Thoracic aorta (tissue), 2 donors: ENCODE measurements around the gene PKDCC. TPM values are rescaled to one million over a fixed set of nuclear protein-coding genes. Genes with fewer than 3 reads are reported as not detected.

Experiments used
- ATAC-seq: fragments of 150-250 bp; one replicate; pipeline ENCODE4 v1.8.0; 2017; ENCODE audit warnings: low read depth; ENCODE audit not compliant: insufficient number of reproducible peaks, low FRiP score
- DNase-seq: peaks from one replicate; pipeline ENCODE4 v3.0.0-alpha.2; 2020; ENCODE audit warnings: low spot score
- H3K27ac ChIP-seq, 2 donors: fragments of 200-600 bp; sonication (generic); 1 replicate in 1 of 2; 2 replicates in 1 of 2; pipeline ENCODE4 v1.5.1; 2016; ENCODE audit warnings: mild to moderate bottlenecking in 2 of 2, moderate library complexity in 2 of 2
- H3K27me3 ChIP-seq: fragments of 200-600 bp; sonication (generic); replicated peaks from 2 replicates; pipeline ENCODE4 v1.6.0; 2016; ENCODE audit warnings: mild to moderate bottlenecking; ENCODE audit not compliant: insufficient read depth
- H3K36me3 ChIP-seq: fragments of 200-600 bp; sonication (generic); one replicate; pipeline ENCODE4 v1.5.1; 2016
- H3K4me1 ChIP-seq, 2 donors: fragments of 200-600 bp; sonication (generic); 1 replicate in 1 of 2; 2 replicates in 1 of 2; pipeline versions ENCODE4 v1.5.1 to v1.6.0; 2016; ENCODE audit warnings: low read depth in 2 of 2, mild to moderate bottlenecking in 1 of 2; ENCODE audit not compliant: control insufficient read depth in 1 of 2
- H3K4me3 ChIP-seq: fragments of 200-600 bp; sonication (generic); 2 replicates; pipeline ENCODE4 v1.5.1; 2016; ENCODE audit warnings: mild to moderate bottlenecking
- H3K9me3 ChIP-seq: fragments of 200-600 bp; sonication (generic); 2 replicates; pipeline ENCODE4 v1.5.1; 2016
- CTCF ChIP-seq: fragments of 200-600 bp; sonication (generic); IDR thresholded peaks from one replicate; pipeline ENCODE4 v1.5.1; 2019; ENCODE audit warnings: antibody characterized with exemption
- total RNA-seq, 2 donors: library from RNA; depleted of rRNA; stranded (reverse); fragments of >200 nt; gene quantifications; one replicate each; pipeline versions ENCODE4 v1.1.0 to v1.2.3, GENCODE V29; 2016

PKDCC gene
- total RNA-seq, 2 donors from 2014 or later, result 75.8 to 225 TPM

- peak overlapping the region; percentile 96 to 98 for H3K27ac ChIP-seq
- ATAC-seq, result no peak
- no peaks in the 10 kb centered on the region for H3K9me3 ChIP-seq
- H3K36me3 ChIP-seq, result peaks cover 40% of the 10 kb centered on the region
- H3K4me3 ChIP-seq, result no peak overlapping the region
- H3K27me3 ChIP-seq, result no peaks in the 10 kb centered on the region
- no peak for TF ChIP-seq CTCF
- peaks cover 40 to 83% of the 10 kb centered on the region in 2 donors for H3K4me1 ChIP-seq
- no peak for DNase-seq
These were observed 10.2 kb downstream of the PKDCC start for GRCh38 chr2:42057902-42058450.

- H3K4me1 ChIP-seq, result peaks cover 38 to 85% of the 10 kb centered on the region in 2 donors
These were observed 11.6 kb downstream of the PKDCC start for GRCh38 chr2:42059261-42059898.

GRCh38 chr2:42060028-42060427 is 12.2 kb downstream of the PKDCC start:
- peak overlapping the region; percentile 86 to 91 for H3K27ac ChIP-seq
- TF ChIP-seq CTCF, result no peak
- DNase-seq (no peak), ATAC-seq (no peak)
- H3K27me3 ChIP-seq, result no peaks in the 10 kb centered on the region
- H3K4me3 ChIP-seq, result no peak overlapping the region
- peaks cover 39% of the 10 kb centered on the region for H3K36me3 ChIP-seq
- H3K4me1 ChIP-seq, result peaks cover 35 to 83% of the 10 kb centered on the region in 2 donors
- H3K9me3 ChIP-seq, result no peaks in the 10 kb centered on the region

More at GRCh38 chr2:42059261-42059898, 11.6 kb downstream of the PKDCC start:
- H3K27ac ChIP-seq, result peak overlapping the region; percentile 86 to 91
- peaks cover 40% of the 10 kb centered on the region for H3K36me3 ChIP-seq
- ATAC-seq, result no peak
- no peak overlapping the region for H3K4me3 ChIP-seq
- no peak for DNase-seq
- TF ChIP-seq CTCF, result no peak
- no peaks in the 10 kb centered on the region for H3K27me3 ChIP-seq
- no peaks in the 10 kb centered on the region for H3K9me3 ChIP-seq

- TF ChIP-seq CTCF, result no peak
- Histone ChIP-seq H3K4me3 (no peak overlapping the region), H3K27ac (peak overlapping the region; percentile 86 to 91), H3K27me3 (no peaks in the 10 kb centered on the region), H3K4me1 (peaks cover 33 to 76% of the 10 kb centered on the region in 2 donors), H3K36me3 (peaks cover 29% of the 10 kb centered on the region), H3K9me3 (no peaks in the 10 kb centered on the region)
- DNase-seq, result no peak
- peak; percentile 36 for ATAC-seq
These were observed 13.1 kb downstream of the PKDCC start for GRCh38 chr2:42060718-42061619.

- H3K4me3 ChIP-seq, result no peak overlapping the region
- no peak for TF ChIP-seq CTCF
- DNase-seq (no peak), ATAC-seq (no peak)
- no peaks in the 10 kb centered on the region for H3K27me3 ChIP-seq
- H3K9me3 ChIP-seq, result no peaks in the 10 kb centered on the region
- H3K27ac ChIP-seq, result peak overlapping the region; percentile 86 to 91
- H3K4me1 ChIP-seq, result peaks cover 33 to 67% of the 10 kb centered on the region in 2 donors
- H3K36me3 ChIP-seq, result peaks cover 23% of the 10 kb centered on the region
These were observed 14.0 kb downstream of the PKDCC start for GRCh38 chr2:42061839-42062238.
